ENCODE measurements around the gene TC2N. TPM values are rescaled to one million over a fixed set of nuclear protein-coding genes. Genes with fewer than 3 reads are reported as not detected.

TC2N gene
- total RNA-seq, 1 donor from 2014 or later, result not detected

DNA sequence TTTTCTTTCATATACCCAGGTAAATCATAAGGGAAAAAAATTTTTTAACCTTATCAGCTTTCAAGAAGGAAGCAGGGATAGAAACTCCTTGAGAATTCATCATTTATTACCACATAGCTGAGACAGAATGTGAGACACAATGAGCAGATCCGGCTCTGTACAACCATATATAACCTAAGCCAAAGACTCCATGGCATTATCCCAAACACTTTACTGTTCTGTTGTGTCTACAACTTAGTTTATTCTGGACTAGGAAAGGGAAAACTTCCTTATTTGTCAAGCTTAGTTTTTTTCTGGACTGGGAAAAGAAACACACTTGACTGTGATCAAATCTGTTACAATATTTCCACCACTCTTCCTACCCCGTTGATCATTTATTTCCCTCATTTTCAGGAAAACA lies 97.2 kb downstream of the TC2N start:
- H3K4me3 Mint-ChIP-seq, result no peak overlapping the region
- H3K36me3 Mint-ChIP-seq (ENCODE audit: low read depth), result no peaks in the 10 kb centered on the region
- no peak overlapping the region for H3K27ac Mint-ChIP-seq (ENCODE audit: unreplicated experiment)
- no peaks in the 10 kb centered on the region for H3K9me3 Mint-ChIP-seq
- H3K4me1 Mint-ChIP-seq, result no peaks in the 10 kb centered on the region
- no peak for DNase-seq (ENCODE audit: low read depth, low spot score)
- TF ChIP-seq CTCF (conservative IDR thresholded peaks at IDR 0.05), result no peak
- H3K27me3 Mint-ChIP-seq (ENCODE audit: low read depth), result no peaks in the 10 kb centered on the region

DNA sequence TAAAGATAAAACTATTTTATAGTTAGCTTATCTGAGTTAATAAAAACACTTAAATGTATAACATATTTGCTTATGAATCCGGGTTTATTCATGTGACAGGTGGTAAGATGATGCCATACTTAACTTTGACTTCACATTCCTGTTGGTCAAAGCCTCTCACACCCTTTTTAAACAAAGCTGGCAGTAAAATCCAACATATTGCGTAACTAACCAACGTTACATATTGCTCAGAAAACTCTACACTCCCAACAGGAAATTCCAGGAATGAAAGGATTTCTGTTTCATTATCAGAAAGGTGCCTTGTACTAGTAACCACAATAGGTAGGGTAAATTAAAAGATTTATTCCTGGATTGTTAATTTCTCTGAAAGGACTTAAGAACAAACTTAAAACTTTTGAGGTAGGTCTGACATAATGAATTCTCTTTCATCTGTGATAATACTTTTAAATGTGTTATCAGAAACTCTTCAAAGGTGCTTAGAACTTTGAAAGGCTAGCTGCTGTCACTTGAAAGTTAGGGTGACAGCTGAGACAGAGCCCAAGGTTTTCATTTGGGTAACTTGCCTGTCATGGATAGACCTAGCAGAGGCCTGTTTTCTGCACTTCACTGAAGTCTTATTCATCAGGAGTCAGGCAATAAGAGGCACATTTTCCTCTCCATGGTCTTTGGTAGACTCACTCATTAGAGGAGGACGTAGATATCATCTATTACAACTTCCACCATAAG lies 111.6 kb downstream of the TC2N start:
- no peak for DNase-seq (ENCODE audit: low read depth, low spot score)
- peaks cover 5% of the 10 kb centered on the region for H3K4me1 Mint-ChIP-seq
- peaks cover 9% of the 10 kb centered on the region for H3K27me3 Mint-ChIP-seq (ENCODE audit: low read depth)
- H3K27ac Mint-ChIP-seq (ENCODE audit: unreplicated experiment), result no peak overlapping the region
- H3K36me3 Mint-ChIP-seq (ENCODE audit: low read depth), result no peaks in the 10 kb centered on the region
- no peak overlapping the region for H3K4me3 Mint-ChIP-seq
- peaks cover 7% of the 10 kb centered on the region for H3K9me3 Mint-ChIP-seq
- TF ChIP-seq CTCF (conservative IDR thresholded peaks at IDR 0.05), result no peak

GRCh38 chr14:91754819-91755218 lies 112.5 kb downstream of the TC2N start:
- no peak for TF ChIP-seq CTCF (conservative IDR thresholded peaks at IDR 0.05)
- Mint-ChIP-seq H3K4me3 (no peak overlapping the region), H3K36me3 (ENCODE audit: low read depth) (no peaks in the 10 kb centered on the region), H3K27me3 (ENCODE audit: low read depth) (peaks cover 12% of the 10 kb centered on the region), H3K4me1 (peaks cover 5% of the 10 kb centered on the region), H3K27ac (ENCODE audit: unreplicated experiment) (no peak overlapping the region), H3K9me3 (peaks cover 5% of the 10 kb centered on the region)
- no peak for DNase-seq (ENCODE audit: low read depth, low spot score)

GRCh38 chr14:91754185-91754584 lies 113.2 kb downstream of the TC2N start:
- no peak overlapping the region for H3K4me3 Mint-ChIP-seq
- DNase-seq (ENCODE audit: low read depth, low spot score), result no peak
- TF ChIP-seq CTCF (conservative IDR thresholded peaks at IDR 0.05), result no peak
- peaks cover 12% of the 10 kb centered on the region for H3K27me3 Mint-ChIP-seq (ENCODE audit: low read depth)
- H3K27ac Mint-ChIP-seq (ENCODE audit: unreplicated experiment), result no peak overlapping the region
- H3K9me3 Mint-ChIP-seq, result peaks cover 5% of the 10 kb centered on the region
- H3K36me3 Mint-ChIP-seq (ENCODE audit: low read depth), result no peaks in the 10 kb centered on the region
- peaks cover 5% of the 10 kb centered on the region for H3K4me1 Mint-ChIP-seq

GRCh38 chr14:91753501-91754128 lies 113.7 kb downstream of the TC2N start:
- Mint-ChIP-seq H3K4me1 (peaks cover 5% of the 10 kb centered on the region), H3K4me3 (no peak overlapping the region), H3K9me3 (peaks cover 3% of the 10 kb centered on the region), H3K36me3 (ENCODE audit: low read depth) (no peaks in the 10 kb centered on the region), H3K27me3 (ENCODE audit: low read depth) (peaks cover 12% of the 10 kb centered on the region), H3K27ac (ENCODE audit: unreplicated experiment) (no peak overlapping the region)
- TF ChIP-seq CTCF (conservative IDR thresholded peaks at IDR 0.05), result no peak
- DNase-seq (ENCODE audit: low read depth, low spot score), result no peak
